HG03521 (cell line): ENCODE measurements around the gene C2CD2.
"Not testable (repeated sequence)": the region's sequence is repeated elsewhere in the genome, so short reads cannot be mapped to it uniquely, and the experiment has no call there.

Experiments
- ATAC-seq: cut with Tn5 transposase; IDR thresholded peaks from one replicate; pipeline ENCODE4 v1.9.1; 2021; ENCODE audit warnings: mild to moderate bottlenecking, moderate library complexity; ENCODE audit not compliant: unreplicated experiment

Gene C2CD2

DNA sequence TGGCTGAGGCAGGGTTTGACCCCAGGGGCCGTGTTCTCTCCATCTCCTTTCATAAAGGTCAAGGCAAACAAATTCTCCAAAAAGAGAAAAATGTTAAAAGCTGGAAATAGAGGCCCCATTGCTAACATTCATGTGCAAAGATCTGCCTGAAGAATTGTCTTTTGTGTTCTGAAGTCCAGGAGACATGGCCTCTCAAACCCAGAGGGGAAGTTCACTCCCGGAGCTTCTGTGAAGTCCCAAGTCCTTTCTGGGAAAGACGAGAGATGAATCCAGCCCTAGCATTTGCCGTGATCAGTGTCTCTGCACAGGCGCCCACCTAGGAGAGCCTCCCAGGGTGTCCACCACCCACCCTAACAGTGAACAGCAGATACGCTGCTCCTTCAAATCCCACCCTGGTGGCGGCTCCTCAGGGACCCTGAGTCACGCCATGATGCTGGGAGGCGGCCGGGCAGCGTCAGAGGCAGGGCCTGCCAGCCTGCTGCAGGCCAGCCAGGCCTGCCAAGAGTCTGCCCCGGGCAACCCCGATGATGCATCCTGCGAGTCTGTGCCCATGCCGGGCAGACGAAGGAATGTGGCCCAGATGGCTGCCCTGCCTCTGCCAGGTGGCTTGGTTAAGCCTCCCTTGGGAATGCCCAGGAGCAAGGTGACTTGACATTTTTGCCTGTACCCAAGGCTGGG, 5.2 kb upstream of the C2CD2 start:
- no peak for ATAC-seq

GRCh38 chr21:41957991-41958766, 4.4 kb upstream of the C2CD2 start:
- no peak for ATAC-seq

- ATAC-seq = no peak
These were observed 3.3 kb upstream of the C2CD2 start for GRCh38 chr21:41956926-41957729.

DNA sequence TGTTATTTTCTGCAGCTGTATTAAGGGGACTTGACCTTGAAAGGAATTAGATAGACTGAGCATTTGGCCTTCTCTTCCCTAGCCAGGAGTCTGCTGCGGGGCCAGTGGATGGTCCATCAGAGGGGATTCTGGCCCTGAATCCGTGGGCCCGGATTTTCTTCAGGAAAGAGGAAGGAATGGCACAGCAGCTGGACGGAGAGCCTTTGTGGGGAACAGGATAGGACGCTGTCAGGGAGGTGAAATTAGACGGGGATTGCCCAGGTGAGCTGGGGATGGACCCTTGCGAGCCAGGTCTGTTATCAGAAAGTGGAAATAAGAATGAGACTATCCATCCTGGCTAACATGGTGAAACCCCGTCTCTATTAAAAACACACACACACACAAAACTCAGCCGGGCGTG, 1.7 kb upstream of the C2CD2 start:
- ATAC-seq = no peak

DNA sequence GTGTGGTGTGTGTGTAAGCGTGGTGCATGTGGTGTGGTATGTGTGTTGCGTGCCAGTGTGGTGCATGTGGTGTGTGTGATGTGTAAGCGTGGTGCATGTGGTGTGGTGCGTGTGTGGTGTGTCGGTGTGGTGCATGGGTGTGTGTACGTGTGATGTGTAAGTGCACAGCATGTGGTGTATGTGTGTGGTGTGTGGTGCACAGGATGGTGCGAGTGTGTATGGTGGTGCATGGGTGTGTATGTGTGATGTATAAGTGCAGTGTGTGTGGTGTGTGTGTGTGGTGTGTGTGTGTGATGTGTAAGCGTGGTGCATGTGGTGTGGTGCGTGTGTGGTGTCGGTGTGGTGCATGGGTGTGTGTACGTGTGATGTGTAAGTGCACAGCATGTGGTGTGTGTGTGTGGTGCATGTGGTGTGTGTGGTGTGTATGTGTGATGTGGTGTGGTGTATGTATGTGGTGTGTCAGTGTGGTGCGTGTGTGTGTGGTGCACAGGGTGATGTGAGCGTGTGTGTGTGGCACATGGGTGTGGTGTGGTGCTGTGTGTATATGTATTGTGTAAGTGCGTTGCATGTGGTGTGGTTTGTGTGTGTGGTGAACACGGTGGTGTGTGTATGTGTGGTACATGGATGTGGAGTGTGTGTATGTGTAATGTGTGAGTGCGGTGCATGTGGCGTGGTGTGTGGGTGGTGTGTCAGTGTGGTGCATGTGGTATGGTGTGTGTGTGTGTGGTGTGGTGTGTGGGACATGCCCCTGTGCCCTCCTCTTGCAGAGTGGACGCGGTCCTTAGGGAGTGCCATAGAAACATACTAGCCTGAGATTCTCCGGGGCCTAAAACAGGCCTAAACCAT, 1.1 kb upstream of the C2CD2 start:
- ATAC-seq = no peak

DNA sequence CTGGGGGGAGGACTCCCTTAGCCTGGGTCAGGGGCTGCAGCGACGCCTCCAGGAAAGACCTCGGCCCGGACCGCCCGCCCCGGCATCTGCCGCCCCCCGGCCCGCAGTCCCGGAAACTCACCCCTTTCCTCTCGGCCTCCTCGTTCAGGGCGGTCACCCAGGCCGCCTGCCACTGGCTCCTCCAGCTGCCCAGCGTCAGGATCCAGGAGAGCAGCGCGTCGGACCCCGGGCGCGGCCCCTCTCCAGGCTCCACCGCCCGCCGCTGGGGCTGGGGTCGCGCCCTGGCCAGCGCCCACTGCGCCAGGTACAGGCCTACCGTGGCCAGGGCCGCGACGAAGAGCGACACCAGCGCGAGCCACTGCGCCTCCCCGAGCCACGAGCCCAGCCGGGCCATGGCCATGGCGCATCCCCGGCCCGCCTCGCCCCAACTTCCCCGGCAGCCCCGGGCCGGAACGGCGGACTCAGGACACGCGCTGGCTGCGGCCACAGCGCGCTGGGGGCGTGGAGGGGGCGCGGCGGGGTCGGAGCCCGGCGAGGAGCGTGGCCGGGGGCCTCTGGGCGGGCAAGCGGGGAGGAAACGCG, 478 bp downstream of the C2CD2 start:
- no peak for ATAC-seq

GRCh38 chr21:41952568-41953248, 1.1 kb downstream of the C2CD2 start:
- ATAC-seq = no peak

DNA sequence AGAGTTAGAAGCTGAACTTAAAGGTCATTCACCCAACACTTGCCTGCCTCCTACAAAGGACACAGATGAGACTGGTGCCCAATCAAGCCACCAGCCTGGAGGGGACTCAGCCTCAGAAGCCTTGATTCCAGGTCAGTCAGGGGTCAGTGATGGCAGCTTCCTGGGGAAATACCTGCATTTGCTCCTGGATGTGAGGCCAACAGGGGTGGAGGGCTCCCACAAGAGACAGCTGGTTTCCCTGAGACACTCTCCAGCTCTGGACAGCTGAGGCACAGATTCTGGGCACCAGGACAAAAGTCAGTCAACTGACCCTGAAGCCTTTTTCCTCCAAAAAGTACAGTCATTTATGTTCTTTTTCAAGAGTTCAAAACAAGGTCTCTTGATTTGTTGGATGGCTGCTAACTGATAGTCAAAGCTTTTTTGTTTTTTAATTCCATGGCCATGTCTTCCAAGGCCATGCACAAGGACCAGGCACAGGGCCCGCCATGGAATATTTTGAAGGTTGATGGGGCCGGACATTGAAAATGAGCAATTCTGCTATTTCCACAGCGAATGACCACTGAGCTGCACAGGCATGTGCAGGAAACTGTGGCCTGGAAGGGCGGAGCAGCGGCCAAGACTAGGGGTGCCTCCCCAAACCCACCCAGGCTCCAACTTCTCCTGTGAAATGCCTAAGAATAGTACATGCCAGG, 1.8 kb downstream of the C2CD2 start:
- ATAC-seq = no peak

DNA sequence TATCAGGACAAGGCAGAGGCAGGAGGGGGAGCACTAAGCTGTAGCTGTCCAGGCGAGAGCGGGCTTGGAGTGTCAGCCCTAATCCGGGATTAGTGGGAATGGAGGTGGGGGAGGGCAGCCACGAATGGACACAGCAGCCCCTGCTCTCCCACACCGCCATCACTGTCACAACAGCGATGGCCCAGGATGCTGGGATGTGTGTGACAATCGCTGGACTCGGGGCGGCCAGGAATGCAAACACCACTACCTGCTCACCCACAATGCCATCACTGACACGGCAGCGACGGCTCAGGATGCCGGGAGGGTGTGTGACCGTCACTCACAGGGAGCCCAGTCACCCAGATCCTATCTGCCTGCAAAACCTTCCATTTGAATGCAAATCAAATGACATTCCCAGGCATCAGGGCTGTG, 2.9 kb downstream of the C2CD2 start:
- no peak for ATAC-seq

DNA sequence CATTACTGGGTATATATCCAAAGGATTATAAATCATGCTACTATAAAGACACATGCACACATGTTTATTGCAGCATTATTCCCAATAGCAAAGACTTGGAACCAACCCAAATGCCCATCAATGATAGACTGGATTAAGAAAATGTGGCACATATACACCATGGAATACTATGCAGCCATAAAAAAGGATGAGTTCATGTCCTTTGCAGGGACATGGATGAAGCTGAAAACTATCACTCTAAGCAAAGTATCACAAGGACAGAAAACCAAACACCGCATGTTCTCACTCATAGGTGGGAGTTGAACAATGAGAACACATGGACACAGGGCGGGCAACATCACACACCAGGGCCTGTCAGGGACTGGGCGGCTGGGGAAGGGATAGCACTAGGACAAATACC, 4.2 kb downstream of the C2CD2 start:
- ATAC-seq = not testable (repeated sequence)

- no peak for ATAC-seq
These were observed 4.9 kb downstream of the C2CD2 start for GRCh38 chr21:41948901-41949300.

DNA sequence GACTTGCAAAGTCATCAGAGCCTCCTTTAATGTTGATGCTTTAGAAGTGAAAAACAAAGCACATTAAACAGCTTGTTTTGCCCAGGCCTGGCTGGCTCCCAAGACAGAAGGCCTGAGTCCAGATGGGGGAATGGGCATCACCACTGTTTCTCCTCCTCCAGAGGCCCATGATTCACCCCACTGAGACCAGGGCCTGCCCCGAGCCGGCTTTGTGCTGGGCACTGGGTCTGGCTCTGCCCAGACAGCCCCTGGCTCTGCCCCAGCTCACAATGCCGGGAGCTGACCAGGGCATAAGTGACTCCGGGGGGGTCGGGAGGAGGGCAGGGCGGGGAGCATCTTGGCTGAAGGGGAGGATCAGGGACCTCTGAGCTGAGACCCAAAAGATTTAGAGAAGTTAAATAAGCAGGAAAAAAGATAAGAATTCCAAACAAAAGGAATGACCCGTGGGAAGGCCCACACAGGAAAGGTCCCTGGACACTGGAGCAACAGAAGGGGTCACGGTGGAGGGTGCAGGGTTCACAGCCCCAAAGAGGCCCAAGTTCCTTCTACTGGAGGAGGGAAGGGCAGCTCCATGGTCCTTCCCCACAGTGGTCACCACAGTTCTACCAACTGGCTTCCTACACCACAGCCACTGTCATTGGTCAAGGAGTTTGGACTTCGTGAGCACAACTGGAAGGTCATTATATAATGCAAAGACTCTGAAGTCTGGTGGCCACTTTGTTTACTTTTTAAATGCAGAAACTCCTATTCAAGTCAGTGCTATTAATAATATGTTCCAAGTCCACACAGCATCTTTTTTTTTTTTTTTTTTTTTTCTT, 5.5 kb downstream of the C2CD2 start:
- no peak for ATAC-seq

DNA sequence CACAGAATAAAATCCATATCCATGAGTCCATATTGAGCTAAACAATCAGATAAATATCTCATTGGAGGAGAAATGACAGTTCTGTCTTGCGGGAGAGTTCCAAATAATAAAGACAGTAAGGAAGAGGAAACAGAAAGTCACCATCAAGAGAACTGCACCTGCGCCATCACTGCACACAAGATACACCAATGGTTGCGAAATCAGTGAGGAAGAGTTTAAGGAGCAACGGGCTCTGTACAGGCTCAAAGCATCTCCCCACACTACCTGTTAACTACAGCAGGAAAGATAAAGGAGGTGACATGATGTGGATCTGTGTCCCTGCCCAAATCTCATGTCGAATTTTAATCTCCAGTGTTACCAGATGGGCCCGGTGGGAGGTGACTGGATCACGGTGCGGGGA, 7.8 kb downstream of the C2CD2 start:
- no peak for ATAC-seq

DNA sequence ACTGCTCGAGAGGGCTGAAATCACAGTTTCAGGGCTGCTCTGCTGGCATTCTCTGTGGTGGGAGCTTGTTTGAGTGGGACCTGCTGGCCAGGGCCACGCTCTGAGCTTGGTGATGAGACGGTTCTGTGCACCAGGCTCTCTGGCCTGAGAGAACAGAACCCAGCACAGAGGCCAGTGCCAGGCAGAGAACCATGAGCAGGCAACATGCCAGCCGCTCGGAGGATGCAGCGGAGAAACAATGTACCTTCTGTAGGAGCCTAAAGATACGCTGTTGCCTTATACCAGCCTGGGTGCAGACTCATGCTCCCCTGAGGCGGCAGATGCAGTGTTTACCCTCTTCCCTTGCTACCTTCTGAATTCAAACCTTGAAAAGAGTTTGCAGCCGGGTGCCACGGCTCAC, 10.0 kb downstream of the C2CD2 start:
- ATAC-seq = no peak

- ATAC-seq = no peak
These were observed 11.4 kb downstream of the C2CD2 start for GRCh38 chr21:41942457-41942856.

- no peak for ATAC-seq
These were observed 11.9 kb downstream of the C2CD2 start for GRCh38 chr21:41941941-41942340.

DNA sequence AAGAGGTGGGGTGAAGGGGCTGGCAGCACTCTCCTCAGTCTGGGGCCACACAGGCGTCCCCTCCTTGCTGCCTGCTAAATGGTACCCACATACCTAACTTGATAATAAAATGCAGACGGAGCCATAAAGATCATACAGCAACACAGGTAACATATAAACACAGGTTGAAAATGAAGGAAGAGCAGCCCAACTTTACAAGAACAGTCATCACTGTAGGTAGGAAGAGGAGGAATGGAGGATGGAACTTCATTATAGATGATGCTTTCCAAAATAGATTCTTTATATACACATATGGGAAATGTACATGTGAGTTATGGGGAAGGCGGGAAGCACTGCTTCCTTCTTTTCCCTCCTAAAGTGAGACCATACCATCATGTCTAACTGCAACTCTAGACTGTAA, 13.4 kb downstream of the C2CD2 start:
- no peak for ATAC-seq

DNA sequence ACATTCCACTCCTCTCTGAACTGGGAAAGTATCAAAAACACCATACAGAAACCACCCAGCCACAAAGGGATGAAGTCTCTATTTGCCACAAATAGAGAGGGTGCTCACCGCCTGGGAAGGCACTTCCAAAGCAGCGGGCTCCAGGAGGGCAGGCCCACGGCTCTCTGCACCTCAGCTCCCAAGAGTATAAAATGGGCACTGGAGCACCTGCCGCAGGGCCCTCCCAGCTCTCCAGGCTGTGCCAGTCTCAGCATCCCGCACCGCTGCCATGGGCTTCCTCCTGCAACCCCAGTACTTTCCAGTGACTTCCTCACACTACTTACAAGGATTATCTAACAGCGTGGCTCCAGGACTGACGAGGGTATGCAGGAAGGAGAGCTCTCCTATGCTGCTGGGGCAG, 14.4 kb downstream of the C2CD2 start:
- ATAC-seq = no peak
